Subcutaneous abdominal adipose tissue (tissue), 5 donors: Measurements from ENCODE around the gene SCN4A.
"Not testable (repeated sequence)": the region's sequence is repeated elsewhere in the genome, so short reads cannot be mapped to it uniquely, and the experiment has no call there.

Experiments
- H3K27ac ChIP-seq: one replicate; pipeline ENCODE4 v1.7.0; 2013; ENCODE audit warnings: low read depth, mild to moderate bottlenecking, inconsistent platforms, low read length, moderate library complexity
- H3K27me3 ChIP-seq, 5 donors: one replicate each; pipeline ENCODE4 v1.7.0; 2013; ENCODE audit warnings: low read length in 5 of 5, inconsistent platforms in 1 of 5; ENCODE audit not compliant: control insufficient read depth in 5 of 5, insufficient read depth in 4 of 5
- H3K36me3 ChIP-seq, 5 donors: one replicate each; pipeline ENCODE4 v1.7.0; 2013; ENCODE audit warnings: low read length in 5 of 5; ENCODE audit not compliant: control insufficient read depth in 5 of 5, insufficient read depth in 5 of 5
- H3K4me1 ChIP-seq, 5 donors: one replicate each; pipeline ENCODE4 v1.7.0; 2013; ENCODE audit warnings: low read length in 5 of 5, mild to moderate bottlenecking in 3 of 5, moderate library complexity in 1 of 5; ENCODE audit not compliant: control insufficient read depth in 5 of 5, insufficient read depth in 5 of 5
- H3K4me3 ChIP-seq, 5 donors: one replicate each; pipeline ENCODE4 v1.7.0; 2013; ENCODE audit warnings: low read length in 5 of 5, low read depth in 1 of 5
- H3K9ac ChIP-seq, 5 donors: one replicate each; pipeline ENCODE4 v1.7.0; 2013; ENCODE audit warnings: low read length in 5 of 5, mild to moderate bottlenecking in 4 of 5, moderate library complexity in 3 of 5
- H3K9me3 ChIP-seq, 5 donors: one replicate each; pipeline ENCODE4 v1.7.0; 2013; ENCODE audit warnings: low read length in 5 of 5; ENCODE audit not compliant: control insufficient read depth in 5 of 5
- donor health status: healthy.
- donor health status: healthy.
- donor health status: healthy.
- donor health status: healthy.
- donor health status: healthy.

The SCN4A gene

DNA sequence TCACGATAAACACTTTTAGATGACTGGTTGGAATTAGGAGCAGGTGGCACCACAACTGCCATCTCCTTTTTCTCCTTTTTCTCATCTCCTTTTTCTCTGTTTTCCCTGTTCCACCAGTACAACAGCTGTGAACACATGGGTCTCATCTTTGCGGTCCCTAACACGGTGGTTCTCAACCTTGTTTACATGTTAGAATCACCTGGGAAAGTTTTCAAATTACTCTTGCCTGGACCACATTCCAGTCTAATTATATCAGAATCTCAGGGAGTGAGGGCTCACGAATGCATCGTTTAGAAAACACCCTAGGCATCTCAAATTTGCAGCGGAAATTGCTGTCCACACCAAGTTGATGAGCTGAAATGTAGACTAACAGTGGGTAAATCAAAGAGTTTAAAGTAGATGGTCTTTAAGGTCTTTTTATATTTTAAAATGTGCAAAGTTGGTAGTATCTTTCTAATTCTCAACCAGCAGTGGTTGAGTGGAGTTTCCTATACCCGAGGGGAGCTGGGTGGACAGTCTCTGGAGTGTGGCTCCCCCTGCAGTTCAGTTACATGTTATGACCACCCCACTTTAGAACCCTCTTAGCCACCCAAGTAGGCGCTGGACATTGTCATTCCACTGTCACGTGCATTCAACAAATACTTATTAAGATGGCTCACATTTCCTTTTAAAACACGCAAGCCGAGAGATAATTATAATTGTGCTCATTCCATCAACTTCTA is 80.2 kb downstream of the SCN4A start:
- not testable (repeated sequence) for H3K4me3 ChIP-seq, H3K9ac ChIP-seq, H3K4me1 ChIP-seq, H3K36me3 ChIP-seq, H3K27me3 ChIP-seq, H3K27ac ChIP-seq, H3K9me3 ChIP-seq

DNA sequence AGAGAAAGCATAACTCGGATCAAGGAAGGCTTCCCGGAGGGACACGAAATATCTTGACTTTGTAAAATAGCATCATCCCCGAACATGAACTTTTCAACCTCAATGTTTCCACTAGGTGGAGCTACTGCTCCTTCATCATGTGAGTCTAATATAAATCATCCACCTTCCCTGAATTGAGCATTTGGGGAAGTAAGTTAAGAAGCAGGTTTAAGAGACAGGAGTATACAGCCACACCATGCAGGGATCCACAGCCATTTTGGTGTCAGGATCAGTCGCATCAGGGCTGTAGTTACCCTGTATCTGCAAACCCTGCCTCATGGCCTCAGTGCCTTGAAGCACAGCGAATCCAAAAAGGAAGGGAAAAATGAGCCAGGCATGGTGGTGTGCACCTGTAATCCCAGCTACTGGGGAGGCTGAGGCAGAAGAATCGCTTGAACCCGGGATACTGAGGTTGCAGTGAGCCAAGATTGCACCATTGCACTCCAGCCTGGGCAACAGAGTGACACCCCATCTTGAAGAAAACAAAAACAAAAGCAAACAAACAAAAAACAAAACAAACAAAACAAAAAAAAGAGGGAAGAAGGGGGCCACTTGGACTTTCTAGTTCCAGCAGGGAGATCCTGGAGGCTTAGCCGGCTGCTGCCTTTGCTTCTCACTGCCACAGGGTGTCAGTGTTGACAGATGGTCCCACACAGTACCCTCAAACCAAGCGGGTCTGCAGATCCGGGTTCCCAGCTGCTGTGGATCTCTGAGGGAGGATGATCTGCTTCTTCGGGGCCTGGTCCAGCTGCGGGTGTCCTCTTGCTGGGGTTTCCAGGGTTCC is 83.5 kb downstream of the SCN4A start:
- H3K4me1 ChIP-seq, H3K4me3 ChIP-seq, H3K27ac ChIP-seq, H3K27me3 ChIP-seq, H3K36me3 ChIP-seq, H3K9ac ChIP-seq, H3K9me3 ChIP-seq: not testable (repeated sequence)
